Measurements from ENCODE around the gene NPAS2.

Gene NPAS2

GRCh38 chr2:100796499-100797100 is 23.3 kb upstream of the NPAS2 start:
- no peak for DNase-seq

- DNase-seq, result no peak
Observed at GRCh38 chr2:100799686-100800085, 20.3 kb upstream of the NPAS2 start.

GRCh38 chr2:100800915-100801314 is 19.0 kb upstream of the NPAS2 start:
- DNase-seq, result no peak

GRCh38 chr2:100801402-100801801 is 18.5 kb upstream of the NPAS2 start:
- no peak for DNase-seq

GRCh38 chr2:100802066-100802465 is 17.9 kb upstream of the NPAS2 start:
- no peak for DNase-seq

- DNase-seq, result no peak
Observed at GRCh38 chr2:100803334-100803733, 16.6 kb upstream of the NPAS2 start.

GRCh38 chr2:100806550-100806949 is 13.4 kb upstream of the NPAS2 start:
- no peak for DNase-seq

- DNase-seq, result no peak
Observed at GRCh38 chr2:100807707-100808106, 12.2 kb upstream of the NPAS2 start.

- no peak for DNase-seq
Observed at GRCh38 chr2:100808582-100808981, 11.4 kb upstream of the NPAS2 start.

GRCh38 chr2:100809506-100809905 is 10.4 kb upstream of the NPAS2 start:
- no peak for DNase-seq

- DNase-seq, result no peak
Observed at GRCh38 chr2:100810603-100811145, 9.3 kb upstream of the NPAS2 start.

- DNase-seq, result no peak
Observed at GRCh38 chr2:100812116-100812515, 7.8 kb upstream of the NPAS2 start.

GRCh38 chr2:100812573-100812972 is 7.4 kb upstream of the NPAS2 start:
- DNase-seq, result no peak

- DNase-seq, result no peak
Observed at GRCh38 chr2:100813527-100813926, 6.4 kb upstream of the NPAS2 start.

- no peak for DNase-seq
Observed at GRCh38 chr2:100814043-100814442, 5.9 kb upstream of the NPAS2 start.

GRCh38 chr2:100814453-100814852 is 5.5 kb upstream of the NPAS2 start:
- no peak for DNase-seq

GRCh38 chr2:100817388-100817985 is 2.5 kb upstream of the NPAS2 start:
- no peak for DNase-seq

- DNase-seq, result no peak
Observed at GRCh38 chr2:100818003-100818605, 1.8 kb upstream of the NPAS2 start.

GRCh38 chr2:100818606-100819369 is 1.2 kb upstream of the NPAS2 start:
- DNase-seq, result peak; percentile 32 to 34

- DNase-seq, result peak in 1 of 2 experiments; percentile 5
Observed at GRCh38 chr2:100820273-100820522, 259 bp downstream of the NPAS2 start.

GRCh38 chr2:100820523-100821254 is 750 bp downstream of the NPAS2 start:
- peak in 1 of 2 experiments; percentile 9 for DNase-seq

GRCh38 chr2:100821255-100821910 is 1.4 kb downstream of the NPAS2 start:
- no peak for DNase-seq

GRCh38 chr2:100821911-100822265 is 1.9 kb downstream of the NPAS2 start:
- no peak for DNase-seq

All from activated CD4-positive, alpha-beta T cell treated with anti-CD3 and anti-CD28 coated beads, Interleukin-2, amount 50 U/mL, for 48 hours (primary cell).